ENCODE results near the gene ZNF236.

DNA sequence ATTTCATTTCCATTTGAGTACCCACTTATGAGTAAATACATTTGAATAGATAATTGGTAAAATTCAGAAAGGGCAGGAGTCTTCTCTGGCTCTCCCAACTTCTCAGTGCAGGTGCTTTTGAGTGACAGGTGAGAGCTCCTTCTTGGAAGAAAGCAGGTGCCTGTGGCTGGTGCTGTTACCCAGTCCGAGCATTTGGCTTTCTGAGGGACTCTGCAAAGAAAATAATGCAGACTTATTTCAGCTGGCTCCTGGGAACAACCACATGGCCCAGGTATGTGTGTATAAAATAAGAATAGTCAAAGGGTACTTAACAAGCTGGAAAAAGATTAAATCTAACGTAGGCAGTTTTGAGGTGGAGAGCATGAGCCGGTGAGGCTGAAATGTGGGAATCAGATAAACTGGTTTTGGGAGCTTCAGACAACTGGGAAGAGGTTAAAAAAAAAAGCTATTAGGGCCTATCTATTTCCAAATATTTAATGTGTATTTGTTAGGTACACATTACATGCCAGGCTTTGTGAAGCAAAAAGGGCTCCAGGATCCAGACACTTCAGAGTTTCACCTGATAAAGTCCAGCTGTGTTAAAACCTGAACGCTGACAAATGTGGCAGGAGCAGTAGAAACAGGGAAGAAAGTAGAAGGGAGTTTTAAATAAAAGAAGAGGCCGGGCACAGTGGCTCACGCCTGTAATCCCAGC is 20.6 kb downstream of the ZNF236 start:
- no peak for TF ChIP-seq RAD21 (IDR thresholded peaks at IDR 0.05)
- TF ChIP-seq, protein P1, sequence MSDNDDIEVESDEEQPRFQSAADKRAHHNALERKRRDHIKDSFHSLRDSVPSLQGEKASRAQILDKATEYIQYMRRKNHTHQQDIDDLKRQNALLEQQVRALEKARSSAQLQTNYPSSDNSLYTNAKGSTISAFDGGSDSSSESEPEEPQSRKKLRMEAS (IDR thresholded peaks at IDR 0.05) = peak; percentile 13
- TF ChIP-seq, protein P2, sequence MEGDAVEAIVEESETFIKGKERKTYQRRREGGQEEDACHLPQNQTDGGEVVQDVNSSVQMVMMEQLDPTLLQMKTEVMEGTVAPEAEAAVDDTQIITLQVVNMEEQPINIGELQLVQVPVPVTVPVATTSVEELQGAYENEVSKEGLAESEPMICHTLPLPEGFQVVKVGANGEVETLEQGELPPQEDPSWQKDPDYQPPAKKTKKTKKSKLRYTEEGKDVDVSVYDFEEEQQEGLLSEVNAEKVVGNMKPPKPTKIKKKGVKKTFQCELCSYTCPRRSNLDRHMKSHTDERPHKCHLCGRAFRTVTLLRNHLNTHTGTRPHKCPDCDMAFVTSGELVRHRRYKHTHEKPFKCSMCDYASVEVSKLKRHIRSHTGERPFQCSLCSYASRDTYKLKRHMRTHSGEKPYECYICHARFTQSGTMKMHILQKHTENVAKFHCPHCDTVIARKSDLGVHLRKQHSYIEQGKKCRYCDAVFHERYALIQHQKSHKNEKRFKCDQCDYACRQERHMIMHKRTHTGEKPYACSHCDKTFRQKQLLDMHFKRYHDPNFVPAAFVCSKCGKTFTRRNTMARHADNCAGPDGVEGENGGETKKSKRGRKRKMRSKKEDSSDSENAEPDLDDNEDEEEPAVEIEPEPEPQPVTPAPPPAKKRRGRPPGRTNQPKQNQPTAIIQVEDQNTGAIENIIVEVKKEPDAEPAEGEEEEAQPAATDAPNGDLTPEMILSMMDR (IDR thresholded peaks at IDR 0.05; ENCODE audit: low read depth, low read length, missing input control) = no peak
- peak; percentile 34 for TF ChIP-seq YY1 (IDR thresholded peaks at IDR 0.05)
- TF ChIP-seq SP1 (IDR thresholded peaks at IDR 0.05) = peak; percentile 17
- TF ChIP-seq TAF1 (conservative IDR thresholded peaks at IDR 0.05) = no peak
- no peak for TF ChIP-seq GABPA (IDR thresholded peaks at IDR 0.05 in 1 of 2, conservative IDR thresholded peaks at IDR 0.05 in 1 of 2)
- TF ChIP-seq, protein P3, sequence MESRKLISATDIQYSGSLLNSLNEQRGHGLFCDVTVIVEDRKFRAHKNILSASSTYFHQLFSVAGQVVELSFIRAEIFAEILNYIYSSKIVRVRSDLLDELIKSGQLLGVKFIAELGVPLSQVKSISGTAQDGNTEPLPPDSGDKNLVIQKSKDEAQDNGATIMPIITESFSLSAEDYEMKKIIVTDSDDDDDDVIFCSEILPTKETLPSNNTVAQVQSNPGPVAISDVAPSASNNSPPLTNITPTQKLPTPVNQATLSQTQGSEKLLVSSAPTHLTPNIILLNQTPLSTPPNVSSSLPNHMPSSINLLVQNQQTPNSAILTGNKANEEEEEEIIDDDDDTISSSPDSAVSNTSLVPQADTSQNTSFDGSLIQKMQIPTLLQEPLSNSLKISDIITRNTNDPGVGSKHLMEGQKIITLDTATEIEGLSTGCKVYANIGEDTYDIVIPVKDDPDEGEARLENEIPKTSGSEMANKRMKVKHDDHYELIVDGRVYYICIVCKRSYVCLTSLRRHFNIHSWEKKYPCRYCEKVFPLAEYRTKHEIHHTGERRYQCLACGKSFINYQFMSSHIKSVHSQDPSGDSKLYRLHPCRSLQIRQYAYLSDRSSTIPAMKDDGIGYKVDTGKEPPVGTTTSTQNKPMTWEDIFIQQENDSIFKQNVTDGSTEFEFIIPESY (IDR thresholded peaks at IDR 0.05) = no peak

All from liver (tissue), 3 donors.